ENCODE results near the gene BICDL2.
"Not testable (repeated sequence)": the region's sequence is repeated elsewhere in the genome, so short reads cannot be mapped to it uniquely, and the experiment has no call there.

BICDL2 gene

DNA sequence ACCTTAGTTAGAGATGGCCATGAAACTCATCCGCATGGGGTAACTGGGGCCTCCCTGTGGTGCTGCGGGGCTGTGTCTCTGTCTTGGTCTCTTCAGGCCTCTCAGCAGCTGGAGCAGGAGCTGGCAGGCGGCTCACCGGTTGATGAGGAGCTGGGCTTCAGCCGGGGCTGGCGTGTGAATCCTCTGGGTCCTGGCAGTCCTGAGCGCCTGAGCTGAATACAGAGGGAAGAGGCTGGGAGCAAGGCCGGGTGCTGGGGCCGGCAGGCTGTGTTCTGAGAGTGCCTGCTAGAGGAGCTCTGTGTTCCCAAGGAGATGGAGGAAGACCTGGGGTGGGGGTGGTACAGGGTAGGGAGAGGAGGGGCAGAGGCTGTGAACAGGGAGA, 19.0 kb upstream of the BICDL2 start:
- H3K14ac ChIP-seq (ENCODE audit: low read length); H3K4me3 ChIP-seq (ENCODE audit: low read length in 2 of 2); H3K79me1 ChIP-seq (ENCODE audit: low read depth, low read length); H3K23ac ChIP-seq (ENCODE audit: low read depth, low read length, poor library complexity); H4K91ac ChIP-seq (ENCODE audit: low read depth, low read length, poor library complexity); H2AK5ac ChIP-seq (ENCODE audit: low read depth, low read length); H2BK5ac ChIP-seq (ENCODE audit: low read length); H3K4me2 ChIP-seq (ENCODE audit: insufficient read depth, low read length, poor library complexity, severe bottlenecking); H3K9ac ChIP-seq (ENCODE audit: low read depth, low read length, poor library complexity); H4K8ac ChIP-seq (ENCODE audit: low read depth, low read length); H2AFZ ChIP-seq (ENCODE audit: low read length); H3K4me1 ChIP-seq (ENCODE audit: control insufficient read depth in 2 of 2, insufficient read depth in 1 of 2, low read depth in 1 of 2, low read length in 2 of 2); H3K4ac ChIP-seq (ENCODE audit: low read length); DNase-seq (ENCODE audit: low spot score); H3K18ac ChIP-seq (ENCODE audit: low read length); H2BK15ac ChIP-seq (ENCODE audit: low read length); H3K27ac ChIP-seq (replicated peaks; ENCODE audit: low read length); H3K9me3 ChIP-seq (replicated peaks in 1 of 2; ENCODE audit: control insufficient read depth in 2 of 2, insufficient read depth in 1 of 2, low read depth in 1 of 2, low read length in 2 of 2); H2BK12ac ChIP-seq (ENCODE audit: low read length); H2BK120ac ChIP-seq (ENCODE audit: low read depth, low read length): not testable (repeated sequence)
- H3K27me3 ChIP-seq (ENCODE audit: control insufficient read depth in 3 of 3, insufficient read depth in 3 of 3, low read depth in 1 of 3, low read length in 3 of 3): peaks cover 0 to 17% (median 0%) of the 10 kb centered on the region in 3 experiments
- WGBS, 2 donors (ENCODE audit: extremely low coverage in 2 of 2, insufficient read length in 2 of 2, insufficient replicate concordance in 1 of 2): no CpG with 5 or more reads among the region's 9 CpGs
- H3K36me3 ChIP-seq (replicated peaks in 1 of 2; ENCODE audit: control insufficient read depth in 2 of 2, insufficient read depth in 2 of 2, low read length in 2 of 2): peaks cover 7 to 12% of the 10 kb centered on the region in 2 donors

DNA sequence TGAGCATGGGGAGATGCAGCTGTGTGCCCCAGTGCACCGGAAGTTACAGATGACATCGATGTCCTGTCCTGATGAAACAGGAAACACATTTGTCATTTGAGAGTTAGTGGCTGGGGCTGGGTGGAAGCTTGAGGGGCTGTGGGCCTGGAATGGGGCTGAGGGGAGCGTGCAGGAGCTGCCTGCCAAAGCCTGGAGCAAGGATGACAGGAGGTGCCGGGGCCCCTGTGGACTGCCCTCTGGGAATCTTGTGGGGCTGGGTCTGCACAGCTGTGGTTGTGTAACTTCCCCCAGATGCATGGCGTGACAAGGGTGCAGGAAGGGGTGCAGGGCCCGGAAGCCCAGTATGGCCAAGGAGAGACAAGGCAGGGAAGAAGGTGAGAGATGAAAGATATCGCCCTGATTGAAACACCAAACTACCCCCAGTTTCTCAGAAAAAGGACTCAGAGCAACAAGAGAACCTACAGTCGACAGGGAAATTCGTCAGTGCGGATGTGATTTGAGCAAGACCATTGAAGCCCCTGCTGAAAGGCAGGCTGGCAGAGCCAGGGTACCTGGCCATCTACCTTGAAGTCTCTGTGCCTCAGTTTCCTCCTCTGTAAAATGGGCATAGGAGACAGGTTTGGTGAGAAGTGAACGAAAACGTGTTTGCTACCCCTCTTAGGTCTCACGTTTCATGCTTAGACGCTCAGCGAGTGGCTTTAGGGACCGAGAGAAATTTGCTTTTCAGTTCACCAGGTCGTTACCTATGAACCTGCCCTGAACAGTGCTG, 18.4 kb upstream of the BICDL2 start:
- H2BK5ac ChIP-seq (ENCODE audit: low read length): no peak overlapping the region
- H2BK15ac ChIP-seq (ENCODE audit: low read length): no peak overlapping the region
- H3K36me3 ChIP-seq (replicated peaks in 1 of 2; ENCODE audit: control insufficient read depth in 2 of 2, insufficient read depth in 2 of 2, low read length in 2 of 2): peaks cover 7 to 12% of the 10 kb centered on the region in 2 donors
- no peak overlapping the region for H3K18ac ChIP-seq (ENCODE audit: low read length)
- H3K14ac ChIP-seq (ENCODE audit: low read length): no peak overlapping the region
- no peak overlapping the region for H3K4me3 ChIP-seq (ENCODE audit: low read length in 2 of 2)
- no peak overlapping the region for H3K23ac ChIP-seq (ENCODE audit: low read depth, low read length, poor library complexity)
- no peak overlapping the region for H2AK5ac ChIP-seq (ENCODE audit: low read depth, low read length)
- DNase-seq (ENCODE audit: low spot score): no peak
- no peak overlapping the region for H4K91ac ChIP-seq (ENCODE audit: low read depth, low read length, poor library complexity)
- no peak overlapping the region for H3K4me2 ChIP-seq (ENCODE audit: insufficient read depth, low read length, poor library complexity, severe bottlenecking)
- no peak overlapping the region for H3K9ac ChIP-seq (ENCODE audit: low read depth, low read length, poor library complexity)
- no peak overlapping the region for H3K27ac ChIP-seq (replicated peaks; ENCODE audit: low read length)
- H3K9me3 ChIP-seq (replicated peaks in 1 of 2; ENCODE audit: control insufficient read depth in 2 of 2, insufficient read depth in 1 of 2, low read depth in 1 of 2, low read length in 2 of 2): peaks cover 0 to 2% of the 10 kb centered on the region in 2 donors
- peaks cover 5 to 7% of the 10 kb centered on the region in 2 donors for H3K4me1 ChIP-seq (ENCODE audit: control insufficient read depth in 2 of 2, insufficient read depth in 1 of 2, low read depth in 1 of 2, low read length in 2 of 2)
- no CpG with 5 or more reads among the region's 17 CpGs for WGBS, 2 donors (ENCODE audit: extremely low coverage in 2 of 2, insufficient read length in 2 of 2, insufficient replicate concordance in 1 of 2)
- H2BK120ac ChIP-seq (ENCODE audit: low read depth, low read length): no peak overlapping the region
- no peak overlapping the region for H2AFZ ChIP-seq (ENCODE audit: low read length)
- H4K8ac ChIP-seq (ENCODE audit: low read depth, low read length): peak overlapping the region; percentile 17
- H3K27me3 ChIP-seq (ENCODE audit: control insufficient read depth in 3 of 3, insufficient read depth in 3 of 3, low read depth in 1 of 3, low read length in 3 of 3): peaks cover 0 to 18% (median 0%) of the 10 kb centered on the region in 3 experiments
- H3K4ac ChIP-seq (ENCODE audit: low read length): no peak overlapping the region
- no peak overlapping the region for H2BK12ac ChIP-seq (ENCODE audit: low read length)
- H3K79me1 ChIP-seq (ENCODE audit: low read depth, low read length): peaks cover 1% of the 10 kb centered on the region

DNA sequence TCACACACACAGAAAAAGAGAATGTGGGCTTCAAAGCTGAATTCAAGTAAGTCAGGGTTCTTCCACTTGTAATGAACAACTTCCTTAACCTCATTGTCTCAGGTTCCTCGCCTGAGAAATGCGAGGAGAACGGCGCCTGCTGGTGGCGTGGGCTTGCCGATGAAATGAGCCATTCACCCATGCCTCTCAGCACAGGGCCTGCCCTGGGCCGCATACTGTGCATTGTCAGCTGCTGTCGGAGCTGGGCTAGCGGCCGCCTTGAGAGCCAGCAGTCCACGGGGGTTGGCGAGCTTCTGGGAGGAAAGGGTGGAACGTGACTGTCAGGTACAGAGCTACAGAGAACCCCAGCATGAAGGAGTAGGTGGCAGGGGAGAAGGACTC, 16.6 kb upstream of the BICDL2 start:
- H2BK12ac ChIP-seq (ENCODE audit: low read length); H3K79me1 ChIP-seq (ENCODE audit: low read depth, low read length); H4K8ac ChIP-seq (ENCODE audit: low read depth, low read length); H2BK120ac ChIP-seq (ENCODE audit: low read depth, low read length); H3K14ac ChIP-seq (ENCODE audit: low read length); H3K27ac ChIP-seq (replicated peaks; ENCODE audit: low read length); H3K4ac ChIP-seq (ENCODE audit: low read length); H4K91ac ChIP-seq (ENCODE audit: low read depth, low read length, poor library complexity); H3K18ac ChIP-seq (ENCODE audit: low read length); H3K9ac ChIP-seq (ENCODE audit: low read depth, low read length, poor library complexity); H2AFZ ChIP-seq (ENCODE audit: low read length); H3K9me3 ChIP-seq (replicated peaks in 1 of 2; ENCODE audit: control insufficient read depth in 2 of 2, insufficient read depth in 1 of 2, low read depth in 1 of 2, low read length in 2 of 2); H2BK15ac ChIP-seq (ENCODE audit: low read length); DNase-seq (ENCODE audit: low spot score); H3K4me2 ChIP-seq (ENCODE audit: insufficient read depth, low read length, poor library complexity, severe bottlenecking); H3K23ac ChIP-seq (ENCODE audit: low read depth, low read length, poor library complexity); H2BK5ac ChIP-seq (ENCODE audit: low read length); H3K4me1 ChIP-seq (ENCODE audit: control insufficient read depth in 2 of 2, insufficient read depth in 1 of 2, low read depth in 1 of 2, low read length in 2 of 2); H2AK5ac ChIP-seq (ENCODE audit: low read depth, low read length); H3K4me3 ChIP-seq (ENCODE audit: low read length in 2 of 2): not testable (repeated sequence)
- peaks cover 7 to 12% of the 10 kb centered on the region in 2 donors for H3K36me3 ChIP-seq (replicated peaks in 1 of 2; ENCODE audit: control insufficient read depth in 2 of 2, insufficient read depth in 2 of 2, low read length in 2 of 2)
- no CpG with 5 or more reads among the region's 13 CpGs for WGBS, 2 donors (ENCODE audit: extremely low coverage in 2 of 2, insufficient read length in 2 of 2, insufficient replicate concordance in 1 of 2)
- peaks cover 0 to 27% (median 5%) of the 10 kb centered on the region in 3 experiments for H3K27me3 ChIP-seq (ENCODE audit: control insufficient read depth in 3 of 3, insufficient read depth in 3 of 3, low read depth in 1 of 3, low read length in 3 of 3)

DNA sequence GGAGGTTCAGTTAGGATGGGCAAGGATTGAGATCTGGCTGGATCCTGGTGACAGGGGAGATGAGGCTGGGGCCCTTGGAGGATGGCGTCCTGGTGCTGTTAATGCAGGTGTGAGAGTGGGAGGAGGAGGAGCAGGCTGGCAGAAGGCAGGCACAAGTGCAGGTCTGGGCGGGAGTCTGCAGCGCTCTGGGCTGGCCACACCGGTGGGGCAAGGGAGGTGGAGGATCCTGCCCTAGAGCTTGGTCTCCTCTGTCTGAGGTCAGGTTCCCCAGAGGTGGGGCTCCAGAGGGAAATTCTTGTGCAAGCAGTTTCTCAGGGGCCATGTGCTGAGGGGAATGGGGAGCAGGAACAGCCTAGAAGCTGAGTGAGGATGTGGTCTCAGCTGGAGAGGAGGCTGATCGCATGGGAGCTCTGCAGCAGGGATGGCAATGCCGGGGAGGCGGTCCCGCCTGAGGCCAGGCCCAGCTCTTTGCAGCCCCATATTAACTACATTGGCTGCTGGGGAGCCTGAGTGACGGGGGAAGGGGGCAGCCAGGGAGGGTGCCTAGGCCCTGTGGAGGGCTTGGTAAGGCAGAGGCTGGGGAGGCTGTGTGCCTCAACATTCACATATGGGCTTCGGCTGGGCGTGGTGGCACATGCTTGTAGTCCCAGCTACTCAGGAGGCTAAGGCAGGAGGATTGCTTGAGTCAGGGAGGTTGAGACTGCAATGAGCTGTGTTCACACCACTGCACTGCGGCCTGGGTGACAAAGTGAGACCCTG, 16.0 kb upstream of the BICDL2 start:
- not testable (repeated sequence) for H3K9me3 ChIP-seq (replicated peaks in 1 of 2; ENCODE audit: control insufficient read depth in 2 of 2, insufficient read depth in 1 of 2, low read depth in 1 of 2, low read length in 2 of 2); H2BK15ac ChIP-seq (ENCODE audit: low read length); H3K18ac ChIP-seq (ENCODE audit: low read length); H2AK5ac ChIP-seq (ENCODE audit: low read depth, low read length); H2BK5ac ChIP-seq (ENCODE audit: low read length); H2BK12ac ChIP-seq (ENCODE audit: low read length); H3K79me1 ChIP-seq (ENCODE audit: low read depth, low read length); H2BK120ac ChIP-seq (ENCODE audit: low read depth, low read length); H3K4ac ChIP-seq (ENCODE audit: low read length); H3K14ac ChIP-seq (ENCODE audit: low read length); H4K8ac ChIP-seq (ENCODE audit: low read depth, low read length); H3K4me3 ChIP-seq (ENCODE audit: low read length in 2 of 2); H3K9ac ChIP-seq (ENCODE audit: low read depth, low read length, poor library complexity); H3K27ac ChIP-seq (replicated peaks; ENCODE audit: low read length); H2AFZ ChIP-seq (ENCODE audit: low read length); H3K4me2 ChIP-seq (ENCODE audit: insufficient read depth, low read length, poor library complexity, severe bottlenecking); H3K4me1 ChIP-seq (ENCODE audit: control insufficient read depth in 2 of 2, insufficient read depth in 1 of 2, low read depth in 1 of 2, low read length in 2 of 2); H4K91ac ChIP-seq (ENCODE audit: low read depth, low read length, poor library complexity); H3K23ac ChIP-seq (ENCODE audit: low read depth, low read length, poor library complexity); DNase-seq (ENCODE audit: low spot score)
- no CpG with 5 or more reads among the region's 12 CpGs for WGBS, 2 donors (ENCODE audit: extremely low coverage in 2 of 2, insufficient read length in 2 of 2, insufficient replicate concordance in 1 of 2)
- peaks cover 7 to 12% of the 10 kb centered on the region in 2 donors for H3K36me3 ChIP-seq (replicated peaks in 1 of 2; ENCODE audit: control insufficient read depth in 2 of 2, insufficient read depth in 2 of 2, low read length in 2 of 2)
- H3K27me3 ChIP-seq (ENCODE audit: control insufficient read depth in 3 of 3, insufficient read depth in 3 of 3, low read depth in 1 of 3, low read length in 3 of 3): peaks cover 0 to 27% (median 9%) of the 10 kb centered on the region in 3 experiments

Measured in neuronal stem cell (in vitro differentiated cells).